Body of pancreas (tissue), 4 donors: ENCODE measurements around the gene PRPSAP1.

ENCODE experiments used
- POLR2A ChIP-seq, 3 donors: fragments of 450-650 bp; IDR thresholded peaks; one replicate each; pipeline ENCODE4 v1.6.1; 2016; ENCODE audit warnings: antibody characterized with exemption in 3 of 3, mild to moderate bottlenecking in 2 of 3
- TF ChIP-seq, protein P1 (sequence below), 7 experiments: fragments of 450-650 bp in 4 of 7; fragments of 200-600 bp in 3 of 7; sonication (generic) in 3 of 7; IDR thresholded peaks; one replicate each; pipeline ENCODE4 v1.5.1; 2016 to 2019; ENCODE audit warnings: antibody characterized with exemption in 7 of 7

DNA sequence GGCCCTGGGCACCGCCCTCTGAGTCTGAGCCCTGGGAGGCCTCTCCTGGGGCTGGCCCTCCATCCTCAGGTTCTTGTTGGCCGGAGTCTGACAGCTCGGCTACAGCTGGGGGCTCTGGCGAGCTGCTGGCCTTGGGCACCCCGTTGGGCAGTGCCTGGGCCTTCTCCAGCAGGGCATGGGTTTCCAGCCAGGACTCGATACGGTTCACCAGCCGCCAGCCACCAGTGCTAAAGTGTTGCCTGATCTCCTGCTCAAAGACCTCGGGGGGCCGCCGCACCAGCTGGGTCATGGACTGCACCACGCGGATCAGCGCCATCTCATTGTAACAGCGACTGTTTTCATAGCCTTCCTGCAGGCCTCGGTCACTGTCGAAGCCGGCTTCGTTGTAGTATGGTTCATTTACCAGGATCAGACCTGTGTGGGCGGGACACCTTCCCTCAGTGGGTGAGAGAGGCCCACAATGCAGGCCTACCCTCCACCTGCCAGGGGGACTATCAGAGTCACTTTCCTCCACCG, 37.5 kb upstream of the PRPSAP1 start:
- TF ChIP-seq, protein P1, sequence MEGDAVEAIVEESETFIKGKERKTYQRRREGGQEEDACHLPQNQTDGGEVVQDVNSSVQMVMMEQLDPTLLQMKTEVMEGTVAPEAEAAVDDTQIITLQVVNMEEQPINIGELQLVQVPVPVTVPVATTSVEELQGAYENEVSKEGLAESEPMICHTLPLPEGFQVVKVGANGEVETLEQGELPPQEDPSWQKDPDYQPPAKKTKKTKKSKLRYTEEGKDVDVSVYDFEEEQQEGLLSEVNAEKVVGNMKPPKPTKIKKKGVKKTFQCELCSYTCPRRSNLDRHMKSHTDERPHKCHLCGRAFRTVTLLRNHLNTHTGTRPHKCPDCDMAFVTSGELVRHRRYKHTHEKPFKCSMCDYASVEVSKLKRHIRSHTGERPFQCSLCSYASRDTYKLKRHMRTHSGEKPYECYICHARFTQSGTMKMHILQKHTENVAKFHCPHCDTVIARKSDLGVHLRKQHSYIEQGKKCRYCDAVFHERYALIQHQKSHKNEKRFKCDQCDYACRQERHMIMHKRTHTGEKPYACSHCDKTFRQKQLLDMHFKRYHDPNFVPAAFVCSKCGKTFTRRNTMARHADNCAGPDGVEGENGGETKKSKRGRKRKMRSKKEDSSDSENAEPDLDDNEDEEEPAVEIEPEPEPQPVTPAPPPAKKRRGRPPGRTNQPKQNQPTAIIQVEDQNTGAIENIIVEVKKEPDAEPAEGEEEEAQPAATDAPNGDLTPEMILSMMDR (IDR thresholded peaks at IDR 0.05) = no peak
- no peak for TF ChIP-seq POLR2A (IDR thresholded peaks at IDR 0.05)
